ENCODE data around the gene COL24A1. TPM values are rescaled to one million over a fixed set of nuclear protein-coding genes. Genes with fewer than 3 reads are reported as not detected.

COL24A1 gene
- total and polyA plus RNA-seq, 2 of the 13 experiments (the other 11 are each of a cell fraction or from before 2014, with no cell fraction given), result 0.04 to 0.13 TPM

GRCh38 chr1:85681087-85681486 lies 475.5 kb downstream of the COL24A1 start (continued):
- TF ChIP-seq MBD4 (IDR thresholded peaks at IDR 0.05; ENCODE audit: borderline replicate concordance, low read length), result no peak; the same call in 1 of the 2 replicates
- no peak for TF ChIP-seq JUNB (CRISPR knock-in tag; IDR thresholded peaks at IDR 0.05; ENCODE audit: borderline replicate concordance)
- no peak for TF ChIP-seq ZNF780A (CRISPR knock-in tag; IDR thresholded peaks at IDR 0.05)
- TF ChIP-seq SKIL (CRISPR knock-in tag; IDR thresholded peaks at IDR 0.05; ENCODE audit: borderline replicate concordance), result no peak
- TF ChIP-seq BRCA1 (CRISPR knock-in tag; IDR thresholded peaks at IDR 0.05), result no peak
- no peak for TF ChIP-seq ZNF572 (CRISPR knock-in tag; IDR thresholded peaks at IDR 0.05)
- TF ChIP-seq THAP8 (CRISPR knock-in tag; IDR thresholded peaks at IDR 0.05; ENCODE audit: borderline replicate concordance), result no peak
- TF ChIP-seq MAF1 (CRISPR knock-in tag; IDR thresholded peaks at IDR 0.05; ENCODE audit: borderline replicate concordance), result no peak
- no peak for TF ChIP-seq ZNF777 (CRISPR knock-in tag; IDR thresholded peaks at IDR 0.05)
- no peak for TF ChIP-seq ZBTB42 (CRISPR knock-in tag; IDR thresholded peaks at IDR 0.05)
- no peak for TF ChIP-seq ZNF761 (CRISPR knock-in tag; conservative IDR thresholded peaks at IDR 0.05)
- TF ChIP-seq FOXO4 (CRISPR knock-in tag; conservative IDR thresholded peaks at IDR 0.05), result no peak
- no peak for TF ChIP-seq ISX (CRISPR knock-in tag; conservative IDR thresholded peaks at IDR 0.05)
- no peak for TF ChIP-seq MYNN (CRISPR knock-in tag; IDR thresholded peaks at IDR 0.05; ENCODE audit: low read depth)
- TF ChIP-seq ZNF674 (CRISPR knock-in tag; IDR thresholded peaks at IDR 0.05; ENCODE audit: low read depth), result no peak
- TF ChIP-seq ZNF773 (CRISPR knock-in tag; IDR thresholded peaks at IDR 0.05; ENCODE audit: borderline replicate concordance), result no peak
- TF ChIP-seq BATF2 (CRISPR knock-in tag; IDR thresholded peaks at IDR 0.05), result no peak
- 0 out of 2 replicates have a peak, but pooled peaks have one; percentile 53 for TF ChIP-seq RFXANK (CRISPR knock-in tag; IDR thresholded peaks at IDR 0.05)
- TF ChIP-seq TFE3 (CRISPR knock-in tag; IDR thresholded peaks at IDR 0.05), result peak; percentile 22; the same call in 1 of the 2 replicates
- peak; percentile 48; the same call in 1 of the 2 replicates for TF ChIP-seq FOXK2 (IDR thresholded peaks at IDR 0.05)
- TF ChIP-seq NFIC (IDR thresholded peaks at IDR 0.05; ENCODE audit: low read length), result 0 out of 2 replicates have a peak, but pooled peaks have one; percentile 16
- no peak for TF ChIP-seq ZXDC (CRISPR knock-in tag; IDR thresholded peaks at IDR 0.05)
- TF ChIP-seq HOXA5 (CRISPR knock-in tag; IDR thresholded peaks at IDR 0.05), result no peak
